Measurements from ENCODE around the gene STX10. TPM values are rescaled to one million over a fixed set of nuclear protein-coding genes. Genes with fewer than 3 reads are reported as not detected.

Gene STX10
- total RNA-seq, 1 donor from 2014 or later = 58.4 TPM

DNA sequence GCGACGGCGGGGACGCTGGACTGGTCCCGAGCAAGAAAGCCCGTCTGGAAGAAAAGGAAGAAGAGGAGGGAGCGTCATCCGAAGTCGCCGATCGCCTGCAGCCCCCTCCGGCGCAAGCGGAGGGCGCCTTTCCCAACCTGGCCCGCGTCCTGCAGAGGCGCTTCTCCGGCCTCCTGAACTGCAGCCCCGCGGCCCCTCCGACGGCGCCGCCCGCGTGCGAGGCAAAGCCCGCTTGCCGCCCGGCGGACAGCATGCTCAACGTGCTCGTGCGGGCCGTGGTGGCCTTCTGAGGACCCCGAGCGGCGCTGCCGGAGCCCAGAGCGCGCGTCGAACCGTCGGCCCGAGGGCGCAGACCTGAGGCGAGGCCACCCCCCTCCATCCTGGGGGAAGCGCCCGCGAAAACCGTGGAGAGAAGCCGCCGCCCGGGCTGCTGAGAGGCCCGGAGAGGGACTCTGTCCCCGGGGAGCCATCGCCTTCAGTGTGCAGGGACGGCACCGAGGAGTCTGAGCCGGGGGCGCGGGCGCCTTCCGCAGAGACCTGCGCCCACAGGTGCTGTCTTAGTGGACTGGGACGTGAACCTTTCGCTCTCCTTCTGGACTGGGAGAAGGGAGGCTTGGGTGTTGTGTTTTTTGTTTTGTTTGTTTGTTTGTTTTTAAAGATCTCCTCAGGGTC is 3.5 kb upstream of the STX10 start:
- Mint-ChIP-seq H3K4me3 (peak overlapping the region; percentile 100), H3K27me3 (ENCODE audit: low read depth) (no peaks in the 10 kb centered on the region), H3K36me3 (peaks cover 6% of the 10 kb centered on the region), H3K9me3 (no peaks in the 10 kb centered on the region), H3K27ac (peak overlapping the region; percentile 100), H3K4me1 (peaks cover 32% of the 10 kb centered on the region)
- DNase-seq (ENCODE audit: low spot score in 2 of 2, unreplicated experiment in 2 of 2) = no peak
- TF ChIP-seq, protein P1, sequence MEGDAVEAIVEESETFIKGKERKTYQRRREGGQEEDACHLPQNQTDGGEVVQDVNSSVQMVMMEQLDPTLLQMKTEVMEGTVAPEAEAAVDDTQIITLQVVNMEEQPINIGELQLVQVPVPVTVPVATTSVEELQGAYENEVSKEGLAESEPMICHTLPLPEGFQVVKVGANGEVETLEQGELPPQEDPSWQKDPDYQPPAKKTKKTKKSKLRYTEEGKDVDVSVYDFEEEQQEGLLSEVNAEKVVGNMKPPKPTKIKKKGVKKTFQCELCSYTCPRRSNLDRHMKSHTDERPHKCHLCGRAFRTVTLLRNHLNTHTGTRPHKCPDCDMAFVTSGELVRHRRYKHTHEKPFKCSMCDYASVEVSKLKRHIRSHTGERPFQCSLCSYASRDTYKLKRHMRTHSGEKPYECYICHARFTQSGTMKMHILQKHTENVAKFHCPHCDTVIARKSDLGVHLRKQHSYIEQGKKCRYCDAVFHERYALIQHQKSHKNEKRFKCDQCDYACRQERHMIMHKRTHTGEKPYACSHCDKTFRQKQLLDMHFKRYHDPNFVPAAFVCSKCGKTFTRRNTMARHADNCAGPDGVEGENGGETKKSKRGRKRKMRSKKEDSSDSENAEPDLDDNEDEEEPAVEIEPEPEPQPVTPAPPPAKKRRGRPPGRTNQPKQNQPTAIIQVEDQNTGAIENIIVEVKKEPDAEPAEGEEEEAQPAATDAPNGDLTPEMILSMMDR (IDR thresholded peaks at IDR 0.05; ENCODE audit: unreplicated experiment) = no peak

DNA sequence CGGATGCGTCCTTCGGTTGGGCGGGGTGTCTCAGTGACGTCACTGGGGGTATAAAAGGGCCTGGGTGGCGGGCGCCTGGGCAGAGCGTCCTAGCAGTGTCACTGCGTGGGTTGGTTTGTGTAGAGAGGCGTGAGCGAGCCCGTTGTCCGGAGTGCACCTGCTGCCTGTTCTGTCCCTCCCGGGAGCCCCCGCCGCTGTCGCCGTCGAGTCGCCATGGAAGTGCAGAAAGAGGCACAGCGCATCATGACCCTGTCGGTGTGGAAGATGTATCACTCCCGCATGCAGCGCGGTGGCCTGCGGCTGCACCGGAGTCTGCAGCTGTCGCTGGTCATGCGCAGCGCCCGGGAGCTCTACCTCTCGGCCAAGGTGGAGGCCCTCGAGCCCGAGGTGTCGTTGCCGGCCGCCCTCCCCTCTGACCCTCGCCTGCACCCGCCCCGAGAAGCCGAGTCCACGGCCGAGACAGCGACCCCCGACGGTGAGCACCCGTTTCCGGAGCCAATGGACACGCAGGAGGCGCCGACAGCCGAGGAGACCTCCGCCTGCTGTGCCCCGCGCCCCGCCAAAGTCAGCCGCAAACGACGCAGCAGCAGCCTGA is 2.9 kb upstream of the STX10 start:
- H3K4me3 Mint-ChIP-seq = peak overlapping the region; percentile 100

DNA sequence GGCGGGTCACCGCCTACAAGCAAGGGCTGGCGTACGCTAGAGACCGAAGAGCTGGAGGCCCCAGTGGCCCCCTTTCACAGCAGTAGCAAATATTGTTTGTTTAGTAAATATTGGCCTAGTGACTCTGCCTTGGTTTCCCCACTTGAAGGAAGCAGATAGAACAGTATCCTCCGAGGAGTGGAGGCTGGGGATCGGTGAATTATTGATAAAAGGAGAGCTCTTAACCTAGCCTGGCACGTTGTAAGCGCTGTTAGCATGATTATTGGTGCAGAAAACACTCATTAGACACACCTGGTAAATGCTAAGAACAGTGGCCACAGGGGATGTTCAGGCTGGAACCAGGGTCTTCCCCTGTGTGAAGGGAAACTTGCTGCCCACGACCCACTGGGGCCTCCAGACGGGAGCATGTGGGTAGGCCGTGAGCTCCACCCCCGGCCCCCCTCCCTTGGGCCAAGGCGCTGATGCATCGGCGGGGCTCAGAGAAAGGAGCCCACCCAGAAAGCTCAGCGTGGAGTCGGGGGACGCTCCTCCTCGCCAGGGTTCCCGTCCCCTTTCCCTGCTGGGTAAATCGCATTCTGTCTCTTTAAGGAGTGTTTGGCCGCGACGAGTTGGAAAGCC is 2.3 kb upstream of the STX10 start:
- no peaks in the 10 kb centered on the region for H3K9me3 Mint-ChIP-seq
- no peak for DNase-seq (ENCODE audit: low spot score in 2 of 2, unreplicated experiment in 2 of 2)
- H3K27me3 Mint-ChIP-seq (ENCODE audit: low read depth) = no peaks in the 10 kb centered on the region
- H3K27ac Mint-ChIP-seq = peak overlapping the region; percentile 100
- TF ChIP-seq, protein P1 (IDR thresholded peaks at IDR 0.05; ENCODE audit: unreplicated experiment) = no peak
- peaks cover 6% of the 10 kb centered on the region for H3K36me3 Mint-ChIP-seq
- H3K4me3 Mint-ChIP-seq = peak overlapping the region; percentile 100
- peaks cover 31% of the 10 kb centered on the region for H3K4me1 Mint-ChIP-seq

More for the DNA sequence above, 2.9 kb upstream of the STX10 start:
- no peaks in the 10 kb centered on the region for H3K9me3 Mint-ChIP-seq
- peaks cover 33% of the 10 kb centered on the region for H3K4me1 Mint-ChIP-seq
- DNase-seq (ENCODE audit: low spot score in 2 of 2, unreplicated experiment in 2 of 2) = peak; percentile 90 to 99
- TF ChIP-seq, protein P1 (IDR thresholded peaks at IDR 0.05; ENCODE audit: unreplicated experiment) = peak; percentile 10
- H3K27ac Mint-ChIP-seq = peak overlapping the region; percentile 100
- H3K27me3 Mint-ChIP-seq (ENCODE audit: low read depth) = no peaks in the 10 kb centered on the region
- H3K36me3 Mint-ChIP-seq = peaks cover 6% of the 10 kb centered on the region

DNA sequence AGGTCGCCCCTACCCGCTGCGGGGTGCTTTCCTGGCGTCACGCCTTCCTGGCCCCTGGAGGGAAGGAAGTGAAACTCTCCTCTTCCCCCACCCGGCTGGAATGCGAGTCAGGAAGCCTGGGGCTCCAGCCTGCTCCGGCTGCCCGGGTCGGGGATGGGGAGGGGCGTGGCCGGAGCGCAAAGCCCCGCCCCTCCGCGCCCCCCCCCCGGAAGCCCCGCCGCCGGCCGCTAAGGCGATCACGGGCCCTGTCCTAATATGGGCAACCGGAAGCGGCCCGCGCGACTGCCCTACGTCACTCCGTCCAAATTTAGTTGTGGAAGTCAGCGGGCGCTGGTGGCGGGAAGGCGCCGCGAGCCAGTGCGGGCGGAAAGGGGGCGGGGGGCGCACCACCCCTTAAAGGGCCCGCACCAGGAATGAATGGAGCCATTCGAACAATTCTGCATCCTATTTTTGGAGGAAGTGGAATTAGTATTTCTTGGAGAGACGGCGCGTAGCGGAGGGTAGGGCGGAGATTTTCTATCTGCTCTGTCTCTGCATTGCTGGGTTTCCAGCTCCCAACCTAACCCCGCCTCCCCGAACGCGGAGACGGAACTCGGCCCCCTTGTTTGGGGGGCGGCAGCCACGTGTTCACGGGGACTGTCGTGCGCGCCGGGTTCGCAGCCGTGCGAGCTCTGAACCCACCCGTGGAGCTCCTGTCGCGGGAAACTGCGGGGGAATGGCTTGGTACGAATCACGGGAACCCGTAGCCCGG is 1.6 kb upstream of the STX10 start:
- peak overlapping the region; percentile 100 for H3K4me3 Mint-ChIP-seq
- no peaks in the 10 kb centered on the region for H3K27me3 Mint-ChIP-seq (ENCODE audit: low read depth)
- peaks cover 6% of the 10 kb centered on the region for H3K36me3 Mint-ChIP-seq
- TF ChIP-seq, protein P1 (IDR thresholded peaks at IDR 0.05; ENCODE audit: unreplicated experiment) = no peak
- peaks cover 28% of the 10 kb centered on the region for H3K4me1 Mint-ChIP-seq
- peak; percentile 91 to 98 for DNase-seq (ENCODE audit: low spot score in 2 of 2, unreplicated experiment in 2 of 2)
- H3K27ac Mint-ChIP-seq = peak overlapping the region; percentile 100
- no peaks in the 10 kb centered on the region for H3K9me3 Mint-ChIP-seq

DNA sequence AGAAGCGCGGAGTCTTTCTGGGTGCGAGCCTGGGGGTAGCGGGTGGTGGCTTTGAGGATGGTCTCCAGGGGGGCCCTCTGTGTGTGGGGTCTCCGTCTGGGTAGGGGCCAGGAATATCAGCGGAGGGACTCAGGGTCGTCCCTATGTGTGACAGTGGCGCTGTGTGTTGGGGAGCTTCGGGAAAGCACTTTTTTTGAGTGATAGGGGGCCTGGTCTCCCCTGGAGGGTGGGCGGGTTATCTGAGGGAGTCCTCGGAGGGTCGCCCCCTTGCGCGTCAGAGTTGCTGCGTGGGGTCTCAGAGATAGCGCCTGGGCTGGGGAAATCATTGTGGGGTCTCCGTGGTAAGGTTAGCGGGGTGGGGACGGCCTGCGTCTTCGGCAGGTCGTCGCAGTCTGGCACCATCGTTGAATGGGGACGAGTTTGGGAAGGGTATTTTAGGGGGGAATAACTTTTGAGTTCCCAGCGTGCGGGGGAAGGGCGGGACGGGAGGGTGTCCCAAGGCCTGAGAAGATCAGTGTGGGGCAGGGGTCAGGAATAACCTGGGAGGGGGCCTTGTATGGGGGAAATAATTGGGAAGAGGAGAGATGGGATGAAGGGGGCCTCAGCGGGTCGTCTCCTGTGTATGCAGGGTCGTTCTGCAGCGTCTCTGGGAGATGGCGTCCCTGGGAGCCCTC is 893 bp upstream of the STX10 start:
- peak in 1 of 2 experiments; percentile 45 for DNase-seq (ENCODE audit: low spot score in 2 of 2, unreplicated experiment in 2 of 2)
- no peaks in the 10 kb centered on the region for H3K9me3 Mint-ChIP-seq
- H3K36me3 Mint-ChIP-seq = peaks cover 6% of the 10 kb centered on the region
- TF ChIP-seq, protein P1 (IDR thresholded peaks at IDR 0.05; ENCODE audit: unreplicated experiment) = no peak
- peak overlapping the region; percentile 100 for H3K27ac Mint-ChIP-seq
- H3K4me1 Mint-ChIP-seq = peaks cover 21% of the 10 kb centered on the region
- H3K4me3 Mint-ChIP-seq = peak overlapping the region; percentile 100
- H3K27me3 Mint-ChIP-seq (ENCODE audit: low read depth) = no peaks in the 10 kb centered on the region
